Measurements from ENCODE around the gene BCOR. TPM values are rescaled to one million over a fixed set of nuclear protein-coding genes. Genes with fewer than 3 reads are reported as not detected.

Gene BCOR
- total and polyA plus RNA-seq, 2 of the 13 experiments (the other 11 are each of a cell fraction or from before 2014, with no cell fraction given) = 14.3 to 15.2 TPM

- TF ChIP-seq, protein P1, sequence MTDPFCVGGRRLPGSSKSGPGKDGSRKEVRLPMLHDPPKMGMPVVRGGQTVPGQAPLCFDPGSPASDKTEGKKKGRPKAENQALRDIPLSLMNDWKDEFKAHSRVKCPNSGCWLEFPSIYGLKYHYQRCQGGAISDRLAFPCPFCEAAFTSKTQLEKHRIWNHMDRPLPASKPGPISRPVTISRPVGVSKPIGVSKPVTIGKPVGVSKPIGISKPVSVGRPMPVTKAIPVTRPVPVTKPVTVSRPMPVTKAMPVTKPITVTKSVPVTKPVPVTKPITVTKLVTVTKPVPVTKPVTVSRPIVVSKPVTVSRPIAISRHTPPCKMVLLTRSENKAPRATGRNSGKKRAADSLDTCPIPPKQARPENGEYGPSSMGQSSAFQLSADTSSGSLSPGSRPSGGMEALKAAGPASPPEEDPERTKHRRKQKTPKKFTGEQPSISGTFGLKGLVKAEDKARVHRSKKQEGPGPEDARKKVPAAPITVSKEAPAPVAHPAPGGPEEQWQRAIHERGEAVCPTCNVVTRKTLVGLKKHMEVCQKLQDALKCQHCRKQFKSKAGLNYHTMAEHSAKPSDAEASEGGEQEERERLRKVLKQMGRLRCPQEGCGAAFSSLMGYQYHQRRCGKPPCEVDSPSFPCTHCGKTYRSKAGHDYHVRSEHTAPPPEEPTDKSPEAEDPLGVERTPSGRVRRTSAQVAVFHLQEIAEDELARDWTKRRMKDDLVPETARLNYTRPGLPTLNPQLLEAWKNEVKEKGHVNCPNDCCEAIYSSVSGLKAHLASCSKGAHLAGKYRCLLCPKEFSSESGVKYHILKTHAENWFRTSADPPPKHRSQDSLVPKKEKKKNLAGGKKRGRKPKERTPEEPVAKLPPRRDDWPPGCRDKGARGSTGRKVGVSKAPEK (CRISPR knock-in tag; IDR thresholded peaks at IDR 0.05; ENCODE audit: borderline replicate concordance) = no peak
- TF ChIP-seq MEF2D (CRISPR knock-in tag; IDR thresholded peaks at IDR 0.05) = no peak
- TF ChIP-seq ZUFSP (CRISPR knock-in tag; IDR thresholded peaks at IDR 0.05; ENCODE audit: borderline replicate concordance) = no peak
- TF ChIP-seq ZNF687 (CRISPR knock-in tag; IDR thresholded peaks at IDR 0.05) = peak; percentile 92
- no peak; the same call in 1 of the 2 replicates for TF ChIP-seq KDM5A (IDR thresholded peaks at IDR 0.05; ENCODE audit: borderline replicate concordance, low read length)
- TF ChIP-seq, protein P2, sequence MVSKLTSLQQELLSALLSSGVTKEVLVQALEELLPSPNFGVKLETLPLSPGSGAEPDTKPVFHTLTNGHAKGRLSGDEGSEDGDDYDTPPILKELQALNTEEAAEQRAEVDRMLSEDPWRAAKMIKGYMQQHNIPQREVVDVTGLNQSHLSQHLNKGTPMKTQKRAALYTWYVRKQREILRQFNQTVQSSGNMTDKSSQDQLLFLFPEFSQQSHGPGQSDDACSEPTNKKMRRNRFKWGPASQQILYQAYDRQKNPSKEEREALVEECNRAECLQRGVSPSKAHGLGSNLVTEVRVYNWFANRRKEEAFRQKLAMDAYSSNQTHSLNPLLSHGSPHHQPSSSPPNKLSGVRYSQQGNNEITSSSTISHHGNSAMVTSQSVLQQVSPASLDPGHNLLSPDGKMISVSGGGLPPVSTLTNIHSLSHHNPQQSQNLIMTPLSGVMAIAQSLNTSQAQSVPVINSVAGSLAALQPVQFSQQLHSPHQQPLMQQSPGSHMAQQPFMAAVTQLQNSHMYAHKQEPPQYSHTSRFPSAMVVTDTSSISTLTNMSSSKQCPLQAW (CRISPR knock-in tag; IDR thresholded peaks at IDR 0.05) = peak; percentile 94
- no peak for TF ChIP-seq PREB (CRISPR knock-in tag; IDR thresholded peaks at IDR 0.05)
- no peak for TF ChIP-seq EHMT2 (IDR thresholded peaks at IDR 0.05; ENCODE audit: borderline replicate concordance, low read depth, low read length)
- no peak for TF ChIP-seq ZNF414 (CRISPR knock-in tag; IDR thresholded peaks at IDR 0.05)
- TF ChIP-seq HOMEZ (CRISPR knock-in tag; IDR thresholded peaks at IDR 0.05; ENCODE audit: low read depth) = no peak
- TF ChIP-seq RORA (CRISPR knock-in tag; IDR thresholded peaks at IDR 0.05) = no peak
Measured at GRCh38 chrX:40108162-40108958, 10.6 kb upstream of the BCOR start (continued).
